SK-N-SH treated with all-trans-retinoic acid at 6 μM for 48 hours (cell line): Measurements from ENCODE around the gene POLDIP3.

Experiments
- ARNTL ChIP-seq: fragments of 450-650 bp; formaldehyde crosslinking; IDR thresholded peaks from 2 replicates; pipeline ENCODE4 v1.5.0; 2020; ENCODE audit warnings: low read depth, mild to moderate bottlenecking, moderate library complexity, borderline replicate concordance
- RARB ChIP-seq: fragments of 250-450 bp; sonication (Bioruptor Pico); IDR thresholded peaks from 2 replicates; pipeline ENCODE4 v1.8.0; 2021; ENCODE audit warnings: mild to moderate bottlenecking, moderate library complexity

- TF ChIP-seq RARB (CRISPR knock-in tag), result no peak
- TF ChIP-seq ARNTL, result no peak
Measured at GRCh38 chr22:42562279-42562678, 52.4 kb downstream of the POLDIP3 start.
